Measurements from ENCODE around the gene TMCC3. TPM values are rescaled to one million over a fixed set of nuclear protein-coding genes. Genes with fewer than 3 reads are reported as not detected.

TMCC3 gene
- total and polyA plus RNA-seq, 7 donors, result 10.6 to 61.6 (median 21.2) TPM

- H3K4me1 ChIP-seq, result no peaks in the 10 kb centered on the region
- TF ChIP-seq CTCF (IDR thresholded peaks at IDR 0.05), result no peak
Measured at GRCh38 chr12:94571556-94571955, 78.8 kb downstream of the TMCC3 start.

GRCh38 chr12:94570161-94570560 is 80.2 kb downstream of the TMCC3 start:
- Histone ChIP-seq H3K27me3 (ENCODE audit: insufficient read depth in 3 of 3, low read length in 2 of 3) (no peaks in the 10 kb centered on the region), H3K36me3 (ENCODE audit: insufficient read depth in 1 of 2, low read depth in 1 of 2) (peaks cover 1 to 53% of the 10 kb centered on the region in 2 donors), H3K4me1 (no peaks in the 10 kb centered on the region), H3K27ac (no peak overlapping the region), H3K4me3 (no peak overlapping the region), H3K9me3 (no peaks in the 10 kb centered on the region)
- ATAC-seq (no peak), DNase-seq (no peak)
- 83 to 91% (median 84%) methylated on average over 7 of the region's 7 CpGs for WGBS, 3 donors
- intact Hi-C loops (cut with DNase I), result no loop called here
- TF ChIP-seq CTCF (IDR thresholded peaks at IDR 0.05), result no peak

More at GRCh38 chr12:94571556-94571955, 78.8 kb downstream of the TMCC3 start:
- H3K4me3 ChIP-seq, result no peak overlapping the region
- DNase-seq (no peak), ATAC-seq (peak; percentile 23 to 60 (median 49))
- peaks cover 3 to 66% of the 10 kb centered on the region in 2 donors for H3K36me3 ChIP-seq (ENCODE audit: insufficient read depth in 1 of 2, low read depth in 1 of 2)
- H3K27me3 ChIP-seq (ENCODE audit: insufficient read depth in 3 of 3, low read length in 2 of 3), result no peaks in the 10 kb centered on the region
- intact Hi-C loops (cut with DNase I), result no loop called here
- H3K9me3 ChIP-seq, result no peaks in the 10 kb centered on the region
- H3K27ac ChIP-seq, result no peak overlapping the region
- WGBS, 3 donors, result 42 to 53% (median 44%) methylated on average over 12 of the region's 12 CpGs

- WGBS, 3 donors, result 93 to 97% (median 95%) methylated on average over 6 of the region's 6 CpGs
- Histone ChIP-seq H3K27ac (no peak overlapping the region), H3K27me3 (ENCODE audit: insufficient read depth in 3 of 3, low read length in 2 of 3) (no peaks in the 10 kb centered on the region), H3K36me3 (ENCODE audit: insufficient read depth in 1 of 2, low read depth in 1 of 2) (peaks cover 0 to 38% of the 10 kb centered on the region in 2 donors), H3K9me3 (no peaks in the 10 kb centered on the region), H3K4me3 (no peak overlapping the region), H3K4me1 (no peaks in the 10 kb centered on the region)
- intact Hi-C loops (cut with DNase I), result no loop called here
- no peak for TF ChIP-seq CTCF (IDR thresholded peaks at IDR 0.05)
- no peak for DNase-seq
- no peak for ATAC-seq
Measured at GRCh38 chr12:94567761-94568160, 82.6 kb downstream of the TMCC3 start.

- no peak for DNase-seq
- Histone ChIP-seq H3K36me3 (ENCODE audit: insufficient read depth in 1 of 2, low read depth in 1 of 2) (peaks cover 0 to 31% of the 10 kb centered on the region in 2 donors), H3K4me1 (no peaks in the 10 kb centered on the region), H3K9me3 (no peaks in the 10 kb centered on the region), H3K27me3 (ENCODE audit: insufficient read depth in 3 of 3, low read length in 2 of 3) (no peaks in the 10 kb centered on the region), H3K4me3 (no peak overlapping the region), H3K27ac (no peak overlapping the region)
- WGBS, 3 donors, result 45 to 66% (median 51%) methylated on average over 8 of the region's 8 CpGs
- TF ChIP-seq CTCF (IDR thresholded peaks at IDR 0.05), result no peak
- intact Hi-C loops (cut with DNase I), result no loop called here
- peak in 1 of 4 donors; percentile 41 for ATAC-seq
Measured at GRCh38 chr12:94566345-94566744, 84.0 kb downstream of the TMCC3 start.

GRCh38 chr12:94565683-94566082 is 84.7 kb downstream of the TMCC3 start:
- TF ChIP-seq CTCF (IDR thresholded peaks at IDR 0.05), result no peak

More at GRCh38 chr12:94565683-94566082, 84.7 kb downstream of the TMCC3 start:
- peaks cover 0 to 24% of the 10 kb centered on the region in 2 donors for H3K36me3 ChIP-seq (ENCODE audit: insufficient read depth in 1 of 2, low read depth in 1 of 2)
- no peak overlapping the region for H3K27ac ChIP-seq
- no peaks in the 10 kb centered on the region for H3K4me1 ChIP-seq
- WGBS, 3 donors, result 69 to 86% (median 70%) methylated on average over 8 of the region's 8 CpGs
- H3K9me3 ChIP-seq, result no peaks in the 10 kb centered on the region
- no peak overlapping the region for H3K4me3 ChIP-seq
- intact Hi-C loops (cut with DNase I), result no loop called here
- no peaks in the 10 kb centered on the region for H3K27me3 ChIP-seq (ENCODE audit: insufficient read depth in 3 of 3, low read length in 2 of 3)
- DNase-seq, result no peak
- ATAC-seq, result no peak
